Cardiac atrium fibroblast (primary cell): ENCODE measurements around the gene MYO7B. TPM values are rescaled to one million over a fixed set of nuclear protein-coding genes. Genes with fewer than 3 reads are reported as not detected.

ENCODE experiments used
- total RNA-seq: library from RNA; depleted of rRNA; stranded (reverse); fragments of >200 nt; gene quantifications from 2 replicates; pipeline ENCODE4 v1.2.3, GENCODE V29; 2015

Gene MYO7B
- total RNA-seq = 0.18 TPM in 1 of 2 replicates, not detected in the other

GRCh38 chr2:127535422-127535901 lies at the start of gene MYO7B:
Gene MYO7B, plus strand, starts transcription at chr2:127535683. Its CDS starts 24,040 bp downstream, at chr2:127559723.

DNA sequence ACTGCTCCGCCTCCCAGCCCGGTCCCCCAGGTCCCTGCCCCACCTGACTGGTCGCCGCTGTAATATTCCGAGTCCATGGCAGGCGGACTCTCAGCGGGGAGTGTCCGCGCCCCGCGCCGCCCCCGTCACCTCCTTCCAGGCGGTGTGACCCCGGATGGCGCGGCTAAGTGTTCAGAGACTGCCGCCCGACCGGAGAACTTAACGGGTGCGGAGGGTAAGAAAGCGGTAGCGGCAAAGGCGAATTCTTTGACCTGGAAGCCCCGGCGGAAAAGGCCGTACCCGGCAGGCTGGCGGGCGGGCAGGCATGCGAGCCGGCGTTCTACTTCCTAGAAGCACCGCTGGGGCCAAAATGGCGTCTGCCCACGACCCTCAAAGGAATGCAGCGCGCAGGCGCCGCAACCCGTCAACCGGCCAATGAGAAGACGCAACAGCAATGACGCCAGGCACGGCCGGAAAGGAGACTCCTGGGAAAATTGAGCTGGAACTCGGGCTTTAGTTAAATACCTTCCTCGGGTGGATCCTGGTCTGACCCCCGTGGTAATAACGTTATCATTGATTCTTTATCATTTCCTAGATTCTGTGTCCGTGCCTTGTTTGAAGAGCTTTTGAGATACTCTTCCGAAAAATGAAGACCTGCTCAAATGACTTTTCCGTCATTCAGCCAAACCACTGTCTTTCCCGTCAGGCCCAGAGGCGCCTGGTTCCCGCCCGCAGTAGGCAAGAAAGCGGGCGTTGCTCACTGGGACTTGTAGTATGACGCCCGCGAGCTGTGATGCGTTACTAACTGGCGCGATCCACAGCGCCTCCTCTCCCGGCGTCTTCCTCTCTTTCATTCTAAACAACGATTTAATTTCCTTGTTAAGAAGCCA lies 9.1 kb upstream of the MYO7B start, which contains the start of gene IWS1:
Gene IWS1, minus strand, starts transcription at position 358 of the 869 bp plus-strand sequence. Its CDS starts 281 bp downstream, at position 77.

GRCh38 chr2:127645395-127646291 lies 110.2 kb downstream of the MYO7B start, which contains the start of gene GPR17:
Gene GPR17, plus strand, starts transcription at chr2:127646153. Its CDS starts 4,583 bp downstream, at chr2:127650736.

GRCh38 chr2:127675331-127676261 lies 140.1 kb downstream of the MYO7B start, which contains the start of gene LIMS2:
Gene LIMS2, minus strand, starts transcription at chr2:127675530. Its CDS starts 506 bp downstream, at chr2:127675024.

Other genes with a start within 250 kb of the MYO7B start
- 17.1 and 18.8 TPM in 2 replicates for gene ERCC3, start 241.5 kb upstream of the MYO7B start, total RNA-seq
- gene MAP3K2, start 147.7 kb upstream of the MYO7B start, total RNA-seq = 14.1 and 38.4 TPM in 2 replicates
- not detected in 2 replicates for gene PROC, start 117.3 kb upstream of the MYO7B start, total RNA-seq
- 19.6 and 20.9 TPM in 2 replicates for gene IWS1, start 9.2 kb upstream of the MYO7B start, total RNA-seq
- not detected in 2 replicates for gene GPR17, start 110.5 kb downstream of the MYO7B start, total RNA-seq
- gene LIMS2, start 139.8 kb downstream of the MYO7B start, total RNA-seq = 3.2 and 10.8 TPM in 2 replicates
- gene SFT2D3, start 165.8 kb downstream of the MYO7B start, total RNA-seq = 3.7 and 4.0 TPM in 2 replicates